ENCODE data around the gene CFTR. TPM values are rescaled to one million over a fixed set of nuclear protein-coding genes. Genes with fewer than 3 reads are reported as not detected.

The CFTR gene
- total RNA-seq, 1 experiment from 2014 or later = 1.2 TPM

GRCh38 chr7:117560030-117560429, 80.2 kb downstream of the CFTR start:
- TF ChIP-seq CTCF (conservative IDR thresholded peaks at IDR 0.05) = no peak
- no peaks in the 10 kb centered on the region for H3K79me2 ChIP-seq (ENCODE audit: insufficient read depth, low read length)
- no peaks in the 10 kb centered on the region for H4K20me1 ChIP-seq (ENCODE audit: control insufficient read depth, insufficient read depth, insufficient read length)
- H2BK20ac ChIP-seq (ENCODE audit: low read depth, low read length, poor library complexity, severe bottlenecking) = no peak overlapping the region
- no peak overlapping the region for H2BK15ac ChIP-seq (ENCODE audit: low read depth, low read length)
- no peak overlapping the region for H3K4me2 ChIP-seq (ENCODE audit: insufficient read depth, insufficient read length, low read length)
- no peaks in the 10 kb centered on the region for H3K9me3 ChIP-seq (ENCODE audit: control insufficient read depth, low read depth, low read length)
- no peaks in the 10 kb centered on the region for H3K79me1 ChIP-seq (ENCODE audit: insufficient read depth, low read depth, low read length, poor library complexity, severe bottlenecking)
- H3K4ac ChIP-seq (ENCODE audit: low read depth, low read length) = no peak overlapping the region
- H3K18ac ChIP-seq (ENCODE audit: insufficient read length, low read depth, low read length) = no peak overlapping the region
- no peak overlapping the region for H3K56ac ChIP-seq (ENCODE audit: insufficient read length, low read depth, low read length)
- H2AK5ac ChIP-seq (ENCODE audit: insufficient read length, low read length) = no peak overlapping the region
- H2AFZ ChIP-seq (ENCODE audit: low read length) = no peak overlapping the region
- H3K4me1 ChIP-seq (ENCODE audit: insufficient read depth, low read length) = no peaks in the 10 kb centered on the region
- H3K9ac ChIP-seq (ENCODE audit: extremely low read depth, insufficient read length, low read length) = no peak overlapping the region
- H3K4me1 Mint-ChIP-seq = no peaks in the 10 kb centered on the region
- no peak overlapping the region for H4K5ac ChIP-seq (ENCODE audit: insufficient read length, low read depth, low read length)
- H3K9me3 Mint-ChIP-seq = no peaks in the 10 kb centered on the region
- H3K27me3 ChIP-seq (ENCODE audit: insufficient read depth, low read length) = no peaks in the 10 kb centered on the region
- DNase-seq = no peak
- no peaks in the 10 kb centered on the region for H3K23me2 ChIP-seq (ENCODE audit: insufficient read length, low read depth, low read length, poor library complexity, severe bottlenecking)
- no peak overlapping the region for H3K23ac ChIP-seq (ENCODE audit: insufficient read length, low read depth, low read length)
- H3K4me3 Mint-ChIP-seq = no peak overlapping the region
- H3K27ac ChIP-seq (ENCODE audit: insufficient read length, low read depth, low read length) = no peak overlapping the region
- H2BK5ac ChIP-seq (ENCODE audit: insufficient read length, low read length) = no peak overlapping the region
- H3T11ph ChIP-seq (ENCODE audit: low read length) = no peak overlapping the region
- no peak overlapping the region for H2BK12ac ChIP-seq (ENCODE audit: insufficient read length, low read depth, low read length)
- H2BK120ac ChIP-seq (ENCODE audit: low read depth, low read length, poor library complexity, severe bottlenecking) = no peak overlapping the region
- no peaks in the 10 kb centered on the region for H3K27me3 Mint-ChIP-seq (ENCODE audit: low read depth)
- no peak overlapping the region for H4K91ac ChIP-seq (ENCODE audit: insufficient read length, low read depth, low read length)
- H3K27ac Mint-ChIP-seq = no peak overlapping the region
- H3K36me3 Mint-ChIP-seq (ENCODE audit: insufficient read depth in 1 of 3, low read depth in 3 of 3) = no peaks in the 10 kb centered on the region
- H4K8ac ChIP-seq (replicated peaks; ENCODE audit: insufficient read length, low read depth, low read length) = no peak overlapping the region
- H3K14ac ChIP-seq (ENCODE audit: insufficient read depth, low read length) = no peak overlapping the region
